SK-N-SH treated with all-trans-retinoic acid at 6 μM for 48 hours (cell line): ENCODE measurements around the gene CHRND.

Experiments used
- ATAC-seq: fragments of 200-7000 bp; cut with Tn5 transposase; 3 replicates; pipeline ENCODE4 v1.9.1; 2020; ENCODE audit warnings: mild to moderate bottlenecking, moderate library complexity
- ARNTL ChIP-seq: fragments of 450-650 bp; formaldehyde crosslinking; IDR thresholded peaks from 2 replicates; pipeline ENCODE4 v1.5.0; 2020; ENCODE audit warnings: low read depth, mild to moderate bottlenecking, moderate library complexity, borderline replicate concordance
- BACH2 ChIP-seq: fragments of 250-450 bp; sonication (Bioruptor Pico); IDR thresholded peaks from 2 replicates; pipeline ENCODE4 v1.9.0; 2021; ENCODE audit warnings: mild to moderate bottlenecking, borderline replicate concordance
- CSDC2 ChIP-seq: fragments of 250-450 bp; sonication (Bioruptor Pico); IDR thresholded peaks from 2 replicates; pipeline ENCODE4 v1.5.0; 2020; ENCODE audit warnings: mild to moderate bottlenecking, moderate library complexity
- CSRNP3 ChIP-seq: fragments of 250-450 bp; sonication (Bioruptor Pico); IDR thresholded peaks from 2 replicates; pipeline ENCODE4 v1.5.1; 2021; ENCODE audit warnings: mild to moderate bottlenecking, moderate library complexity
- OSR1 ChIP-seq: fragments of 250-450 bp; sonication (Bioruptor Pico); IDR thresholded peaks from 2 replicates; pipeline ENCODE4 v1.8.0; 2022; ENCODE audit warnings: moderate library complexity, mild to moderate bottlenecking, inconsistent platforms
- PATZ1 ChIP-seq: fragments of 250-450 bp; sonication (Bioruptor Pico); IDR thresholded peaks from 2 replicates; pipeline ENCODE4 v1.8.0; 2020; ENCODE audit warnings: mild to moderate bottlenecking, moderate library complexity, borderline replicate concordance
- POU6F1 ChIP-seq: fragments of 250-450 bp; sonication (Bioruptor Pico); IDR thresholded peaks from 2 replicates; pipeline ENCODE4 v1.8.0; 2021; ENCODE audit warnings: low read depth, mild to moderate bottlenecking, moderate library complexity, borderline replicate concordance
- PPARA ChIP-seq: fragments of 250-450 bp; sonication (Bioruptor Pico); IDR thresholded peaks from 2 replicates; pipeline ENCODE4 v1.5.0; 2020; ENCODE audit warnings: mild to moderate bottlenecking, borderline replicate concordance
- RARB ChIP-seq: fragments of 250-450 bp; sonication (Bioruptor Pico); IDR thresholded peaks from 2 replicates; pipeline ENCODE4 v1.8.0; 2021; ENCODE audit warnings: mild to moderate bottlenecking, moderate library complexity
- TCF4 ChIP-seq: fragments of 250-450 bp; sonication (Bioruptor Pico); IDR thresholded peaks from 2 replicates; pipeline ENCODE4 v1.8.0; 2021; ENCODE audit warnings: mild to moderate bottlenecking, moderate library complexity, borderline replicate concordance
- ZFP3 ChIP-seq: fragments of 250-450 bp; sonication (Bioruptor Pico); IDR thresholded peaks from 2 replicates; pipeline ENCODE4 v1.5.0; 2020; ENCODE audit warnings: mild to moderate bottlenecking, moderate library complexity
- ZFP30 ChIP-seq: fragments of 450-650 bp; formaldehyde crosslinking; IDR thresholded peaks from 2 replicates; pipeline ENCODE4 v1.5.0; 2022; ENCODE audit warnings: mild to moderate bottlenecking, moderate library complexity
- ZNF565 ChIP-seq: fragments of 450-650 bp; formaldehyde crosslinking; conservative IDR thresholded peaks from 2 replicates; pipeline ENCODE4 v1.5.0; 2020; ENCODE audit warnings: low read depth, mild to moderate bottlenecking, moderate library complexity
- ZNF8 ChIP-seq: fragments of 450-650 bp; formaldehyde crosslinking; IDR thresholded peaks from 2 replicates; pipeline ENCODE4 v1.5.0; 2020; ENCODE audit warnings: mild to moderate bottlenecking, moderate library complexity
- TF ChIP-seq, protein P1 (sequence below): fragments of 250-450 bp; sonication (Bioruptor Pico); IDR thresholded peaks from 2 replicates; pipeline ENCODE4 v1.5.0; 2020; ENCODE audit warnings: mild to moderate bottlenecking, moderate library complexity
- TF ChIP-seq, protein P2 (sequence below): fragments of 250-450 bp; sonication (Bioruptor Pico); IDR thresholded peaks from 2 replicates; pipeline ENCODE4 v1.5.1; 2020; ENCODE audit warnings: low read depth, mild to moderate bottlenecking, moderate library complexity

The CHRND gene

GRCh38 chr2:232518844-232519243, 7.1 kb upstream of the CHRND start:
- ATAC-seq = no peak
- no peak for TF ChIP-seq POU6F1 (CRISPR knock-in tag)
- no peak for TF ChIP-seq BACH2 (CRISPR knock-in tag)
- TF ChIP-seq PPARA (CRISPR knock-in tag) = no peak
- no peak for TF ChIP-seq ZFP3
- TF ChIP-seq RARB (CRISPR knock-in tag) = no peak
- no peak for TF ChIP-seq ZNF565 (CRISPR knock-in tag)
- TF ChIP-seq CSRNP3 (CRISPR knock-in tag) = no peak
- TF ChIP-seq PATZ1 = no peak
- TF ChIP-seq OSR1 (CRISPR knock-in tag) = no peak
- no peak for TF ChIP-seq TCF4 (CRISPR knock-in tag)
- TF ChIP-seq ZNF8 (CRISPR knock-in tag) = no peak
- TF ChIP-seq CSDC2 (CRISPR knock-in tag) = no peak
- TF ChIP-seq ARNTL (CRISPR knock-in tag) = no peak

DNA sequence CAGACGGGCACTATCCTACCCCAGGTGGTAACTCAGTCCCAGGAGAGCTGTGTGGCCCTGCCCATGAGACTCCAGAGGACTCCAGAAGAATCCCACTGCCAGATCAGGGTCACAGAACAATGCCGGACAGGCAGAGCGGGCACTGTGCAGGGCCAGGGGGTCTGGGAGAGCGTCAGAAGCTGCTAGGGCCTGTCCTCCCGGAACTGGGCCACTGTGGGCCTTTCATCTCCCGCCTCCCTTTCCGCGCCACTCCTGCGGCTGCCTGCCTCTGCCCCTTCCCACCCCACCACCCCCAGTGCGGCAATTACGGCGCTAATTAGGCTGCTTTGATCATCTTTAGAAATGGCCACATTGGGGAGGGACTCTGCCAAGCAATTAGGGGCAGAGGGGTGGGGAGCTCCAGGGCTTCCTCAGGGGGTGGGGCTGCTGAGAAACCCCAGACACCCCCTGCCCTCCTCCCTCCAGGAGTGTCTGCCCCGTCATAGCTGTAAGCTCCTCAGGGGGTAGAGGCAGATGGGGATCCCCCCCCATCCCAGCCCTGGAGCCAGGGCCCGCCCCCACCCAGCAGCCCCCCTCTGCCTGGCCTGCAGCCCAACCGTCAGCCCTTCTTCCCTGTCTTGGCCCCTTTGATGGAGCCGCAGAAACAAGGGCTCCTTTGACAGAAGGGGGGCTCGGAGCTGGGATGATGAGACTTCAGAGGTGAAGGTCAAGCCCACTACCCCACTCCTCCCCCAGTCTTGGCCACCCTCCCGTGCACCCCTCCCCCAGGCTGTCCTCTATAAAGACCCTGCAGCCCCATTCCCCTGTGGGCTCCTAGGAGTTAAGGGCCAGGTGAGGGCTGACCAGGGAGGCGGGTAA, 6.2 kb upstream of the CHRND start, which contains the start of gene PRSS56:
Gene PRSS56 (plus strand): TSS at position 808 of the 858 bp plus-strand sequence. CDS start 211 bp downstream, outside the sequence.
- TF ChIP-seq OSR1 (CRISPR knock-in tag) (no peak), ZFP30 (CRISPR knock-in tag) (no peak), CSDC2 (CRISPR knock-in tag) (no peak)
- TF ChIP-seq, protein P1, sequence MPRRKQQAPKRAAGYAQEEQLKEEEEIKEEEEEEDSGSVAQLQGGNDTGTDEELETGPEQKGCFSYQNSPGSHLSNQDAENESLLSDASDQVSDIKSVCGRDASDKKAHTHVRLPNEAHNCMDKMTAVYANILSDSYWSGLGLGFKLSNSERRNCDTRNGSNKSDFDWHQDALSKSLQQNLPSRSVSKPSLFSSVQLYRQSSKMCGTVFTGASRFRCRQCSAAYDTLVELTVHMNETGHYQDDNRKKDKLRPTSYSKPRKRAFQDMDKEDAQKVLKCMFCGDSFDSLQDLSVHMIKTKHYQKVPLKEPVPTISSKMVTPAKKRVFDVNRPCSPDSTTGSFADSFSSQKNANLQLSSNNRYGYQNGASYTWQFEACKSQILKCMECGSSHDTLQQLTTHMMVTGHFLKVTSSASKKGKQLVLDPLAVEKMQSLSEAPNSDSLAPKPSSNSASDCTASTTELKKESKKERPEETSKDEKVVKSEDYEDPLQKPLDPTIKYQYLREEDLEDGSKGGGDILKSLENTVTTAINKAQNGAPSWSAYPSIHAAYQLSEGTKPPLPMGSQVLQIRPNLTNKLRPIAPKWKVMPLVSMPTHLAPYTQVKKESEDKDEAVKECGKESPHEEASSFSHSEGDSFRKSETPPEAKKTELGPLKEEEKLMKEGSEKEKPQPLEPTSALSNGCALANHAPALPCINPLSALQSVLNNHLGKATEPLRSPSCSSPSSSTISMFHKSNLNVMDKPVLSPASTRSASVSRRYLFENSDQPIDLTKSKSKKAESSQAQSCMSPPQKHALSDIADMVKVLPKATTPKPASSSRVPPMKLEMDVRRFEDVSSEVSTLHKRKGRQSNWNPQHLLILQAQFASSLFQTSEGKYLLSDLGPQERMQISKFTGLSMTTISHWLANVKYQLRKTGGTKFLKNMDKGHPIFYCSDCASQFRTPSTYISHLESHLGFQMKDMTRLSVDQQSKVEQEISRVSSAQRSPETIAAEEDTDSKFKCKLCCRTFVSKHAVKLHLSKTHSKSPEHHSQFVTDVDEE = no peak
- no peak for ATAC-seq

- no peak for TF ChIP-seq ZFP3
- no peak for TF ChIP-seq BACH2 (CRISPR knock-in tag)
- TF ChIP-seq CSRNP3 (CRISPR knock-in tag) = no peak
- TF ChIP-seq, protein P2, sequence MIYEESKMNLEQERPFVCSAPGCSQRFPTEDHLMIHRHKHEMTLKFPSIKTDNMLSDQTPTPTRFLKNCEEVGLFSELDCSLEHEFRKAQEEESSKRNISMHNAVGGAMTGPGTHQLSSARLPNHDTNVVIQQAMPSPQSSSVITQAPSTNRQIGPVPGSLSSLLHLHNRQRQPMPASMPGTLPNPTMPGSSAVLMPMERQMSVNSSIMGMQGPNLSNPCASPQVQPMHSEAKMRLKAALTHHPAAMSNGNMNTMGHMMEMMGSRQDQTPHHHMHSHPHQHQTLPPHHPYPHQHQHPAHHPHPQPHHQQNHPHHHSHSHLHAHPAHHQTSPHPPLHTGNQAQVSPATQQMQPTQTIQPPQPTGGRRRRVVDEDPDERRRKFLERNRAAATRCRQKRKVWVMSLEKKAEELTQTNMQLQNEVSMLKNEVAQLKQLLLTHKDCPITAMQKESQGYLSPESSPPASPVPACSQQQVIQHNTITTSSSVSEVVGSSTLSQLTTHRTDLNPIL (CRISPR knock-in tag) = no peak
- TF ChIP-seq, all 23 proteins: peak for 0
- ATAC-seq = no peak
Observed at GRCh38 chr2:232520489-232520888, 5.5 kb upstream of the CHRND start.
